ENCODE measurements around the gene ARID5B.
A peak's percentile ranks its signal among the peaks of the same experiment; 100 is the strongest.

Gene ARID5B

GRCh38 chr10:62033125-62033524, 131.6 kb downstream of the ARID5B start:
- POLR2A ChIA-PET, result no interaction called here
- Histone ChIP-seq H3K4me3 (ENCODE audit: low read depth, low read length) (no peak overlapping the region), H3K9me3 (ENCODE audit: control insufficient read depth, insufficient read depth, low read depth, low read length) (no peaks in the 10 kb centered on the region), H3K27ac (ENCODE audit: extremely low read depth, low read depth, low read length) (no peak overlapping the region), H3K36me3 (ENCODE audit: control insufficient read depth in 2 of 2, insufficient read depth in 1 of 2, low read length in 2 of 2) (no peaks in the 10 kb centered on the region), H3K4me1 (ENCODE audit: control insufficient read depth, insufficient read depth, low read length) (peaks cover 7% of the 10 kb centered on the region; the same call in 1 of the 2 replicates)
- CTCF ChIA-PET, result no interaction called here
- no peak for TF ChIP-seq ZNF2 (tag by site-specific recombination; IDR thresholded peaks at IDR 0.05)
- no peak for TF ChIP-seq PRDM6 (tag by site-specific recombination; IDR thresholded peaks at IDR 0.05)
- TF ChIP-seq ZNF529 (tag by site-specific recombination; IDR thresholded peaks at IDR 0.05; ENCODE audit: insufficient replicate concordance), result no peak
- no peak for TF ChIP-seq MEIS1 (CRISPR knock-in tag; IDR thresholded peaks at IDR 0.05; ENCODE audit: borderline replicate concordance)
- TF ChIP-seq ZSCAN30 (tag by site-specific recombination; IDR thresholded peaks at IDR 0.05), result no peak

- TF ChIP-seq ZNF311 (tag by site-specific recombination; IDR thresholded peaks at IDR 0.05; ENCODE audit: borderline replicate concordance) (no peak), KLF7 (tag by site-specific recombination; IDR thresholded peaks at IDR 0.05; ENCODE audit: borderline replicate concordance) (no peak)
- POLR2A ChIA-PET, result no interaction called here
- Histone ChIP-seq H3K4me1 (ENCODE audit: control insufficient read depth, insufficient read depth, low read length) (peaks cover 15% of the 10 kb centered on the region), H3K4me3 (ENCODE audit: low read depth, low read length) (no peak overlapping the region), H3K36me3 (ENCODE audit: control insufficient read depth in 2 of 2, insufficient read depth in 1 of 2, low read length in 2 of 2) (no peaks in the 10 kb centered on the region), H3K27ac (ENCODE audit: extremely low read depth, low read depth, low read length) (no peak overlapping the region), H3K9me3 (ENCODE audit: control insufficient read depth, insufficient read depth, low read depth, low read length) (no peaks in the 10 kb centered on the region)
- CTCF ChIA-PET, result interaction anchor here (1.0 to 1.1 kb wide), 2 partner anchors 9 to 211 kb away, joined by 4 to 5 read pairs; no protein-coding TSS in a partner anchor
Measured at GRCh38 chr10:62034096-62034640, 132.7 kb downstream of the ARID5B start.

- H3K27ac ChIP-seq (ENCODE audit: extremely low read depth, low read depth, low read length), result no peak overlapping the region
- no peaks in the 10 kb centered on the region for H3K36me3 ChIP-seq (ENCODE audit: control insufficient read depth in 2 of 2, insufficient read depth in 1 of 2, low read length in 2 of 2)
- no peak overlapping the region for H3K4me3 ChIP-seq (ENCODE audit: low read depth, low read length)
- TF ChIP-seq MYNN (tag by site-specific recombination; IDR thresholded peaks at IDR 0.05; ENCODE audit: borderline replicate concordance), result no peak
- no peak for TF ChIP-seq ZNF555 (tag by site-specific recombination; conservative IDR thresholded peaks at IDR 0.05)
- no peak for TF ChIP-seq ZNF16 (tag by site-specific recombination; IDR thresholded peaks at IDR 0.05; ENCODE audit: low read depth)
- TF ChIP-seq ZNF26 (tag by site-specific recombination; IDR thresholded peaks at IDR 0.05), result no peak
- TF ChIP-seq ZNF664 (tag by site-specific recombination; IDR thresholded peaks at IDR 0.05), result no peak
- TF ChIP-seq SP7 (tag by site-specific recombination; IDR thresholded peaks at IDR 0.05), result no peak
- TF ChIP-seq ZNF518A (tag by site-specific recombination; conservative IDR thresholded peaks at IDR 0.05; ENCODE audit: low read depth), result no peak
- TF ChIP-seq ZNF23 (tag by site-specific recombination; IDR thresholded peaks at IDR 0.05; ENCODE audit: borderline replicate concordance), result no peak
- TF ChIP-seq CTCF (tag by site-specific recombination; IDR thresholded peaks at IDR 0.05), result no peak
- no peak for TF ChIP-seq ZNF768 (tag by site-specific recombination; IDR thresholded peaks at IDR 0.05)
- TF ChIP-seq ZNF266 (tag by site-specific recombination; IDR thresholded peaks at IDR 0.05; ENCODE audit: low read depth), result peak; percentile 32; the same call in 1 of the 2 replicates
- TF ChIP-seq ZBTB8A (tag by site-specific recombination; IDR thresholded peaks at IDR 0.05), result 0 out of 2 replicates have a peak, but pooled peaks have one; percentile 24
- POLR2A ChIA-PET, result no interaction called here
- CTCF ChIA-PET, result interaction anchor here (0.6 to 5.7 kb wide), 7 partner anchors 11 to 288 kb away, joined by 3 to 91 read pairs (median 19); partner anchors contain the start of gene ARID5B
- peaks cover 15% of the 10 kb centered on the region for H3K4me1 ChIP-seq (ENCODE audit: control insufficient read depth, insufficient read depth, low read length)
- no peaks in the 10 kb centered on the region for H3K9me3 ChIP-seq (ENCODE audit: control insufficient read depth, insufficient read depth, low read depth, low read length)
Measured at GRCh38 chr10:62036186-62037081, 134.9 kb downstream of the ARID5B start.

Measured in HEK293 (cell line).